K562 (cell line): Measurements from ENCODE around the gene FGG. TPM values are rescaled to one million over a fixed set of nuclear protein-coding genes. Genes with fewer than 3 reads are reported as not detected.

Source experiments
- ATAC-seq: fragments of 200-7000 bp; cut with Tn5 transposase; 3 replicates; pipeline ENCODE4 v1.9.1; 2020; ENCODE audit warnings: moderate library complexity
- BruUV-seq: library from RNA; stranded (reverse); fragments of 400-500 nt; replicated peaks from 2 replicates; lab custom pipeline; 2021; lab: Mats Ljungman, UMichigan
- CTCF ChIA-PET: fragments of 300-600 bp; formaldehyde crosslinking; extraction: SDS; loops from one replicate; lab custom pipeline; 2021; ENCODE audit warnings: low intra/inter-chr PET ratio; lab: Yijun Ruan, JAX
- POLR2A ChIA-PET: fragments of 300-600, 350-650 bp; sonication (Branson Sonifier 250); formaldehyde crosslinking; extraction: SDS; loops from one replicate; lab custom pipeline; 2021; ENCODE audit warnings: antibody characterized with exemption, inconsistent platforms; lab: Yijun Ruan, JAX
- DNase-seq, 4 experiments: peaks; one replicate each; pipeline versions ENCODE4 v3.0.0 to v3.0.0-alpha.2; 2011 to 2018; ENCODE audit warnings: low spot score in 3 of 4, mixed read lengths in 3 of 4; ENCODE audit errors: extremely low read depth in 1 of 4
- FAIRE-seq: peaks from 2 replicates; lab custom pipeline; 2011; peaks lifted over from hg19 to GRCh38; lab: Jason Lieb, UNC
- H2AFZ ChIP-seq: 2 replicates; pipeline ENCODE4 v1.6.0; 2011; ENCODE audit warnings: low read depth, low read length, control low read depth, inconsistent platforms
- H3K27ac ChIP-seq: fragments of 200-600 bp; 3 replicates; pipeline ENCODE4 v1.8.0; 2011; ENCODE audit warnings: low read depth, mild to moderate bottlenecking, control low read depth, inconsistent platforms, low read length, moderate library complexity, mixed read lengths; ENCODE audit errors: extremely low read depth
- H3K27me3 ChIP-seq, 2 experiments: fragments of 300-600 bp in 1 of 2; 2 replicates in 1 of 2; 3 replicates in 1 of 2; pipeline versions ENCODE4 v1.6.0 to v1.8.0; 2011; ENCODE audit warnings: inconsistent platforms in 2 of 2, low read length in 2 of 2, mild to moderate bottlenecking in 1 of 2, mixed read lengths in 1 of 2, moderate library complexity in 1 of 2; ENCODE audit not compliant: control insufficient read depth in 2 of 2, insufficient read depth in 2 of 2
- H3K36me3 ChIP-seq: fragments of 300-600 bp; 3 replicates; pipeline ENCODE4 v1.8.0; 2011; ENCODE audit warnings: mild to moderate bottlenecking, low read length, inconsistent platforms; ENCODE audit not compliant: control insufficient read depth, insufficient read depth
- H3K4me1 ChIP-seq, 2 experiments: fragments of 200-600 bp in 1 of 2; replicated peaks in 1 of 2; 2 replicates in 1 of 2; 3 replicates in 1 of 2; pipeline versions ENCODE4 v1.5.1 to v1.8.0; 2011; ENCODE audit warnings: inconsistent platforms in 2 of 2, low read length in 2 of 2, mild to moderate bottlenecking in 1 of 2, mixed read lengths in 1 of 2, moderate library complexity in 1 of 2; ENCODE audit not compliant: control insufficient read depth in 2 of 2, insufficient read depth in 2 of 2
- H3K4me2 ChIP-seq: 2 replicates; pipeline ENCODE4 v1.6.1; 2011; ENCODE audit warnings: low read length, control low read depth, inconsistent platforms, mixed read lengths; ENCODE audit not compliant: insufficient read depth
- H3K4me3 ChIP-seq: fragments of 200-600 bp; sonication (generic), shearing (Covaris generic); 2 replicates; pipeline ENCODE4 v1.5.1; 2016; ENCODE audit warnings: control low read depth, inconsistent platforms
- H3K79me2 ChIP-seq: fragments of 200-600 bp; 3 replicates; pipeline ENCODE4 v1.8.0; 2011; ENCODE audit warnings: low read length, inconsistent platforms; ENCODE audit not compliant: control insufficient read depth, insufficient read depth
- H3K9ac ChIP-seq, 2 experiments: 2 replicates each; pipeline versions ENCODE4 v1.6.0 to v1.6.1; 2011; ENCODE audit warnings: low read depth in 2 of 2, low read length in 2 of 2, control low read depth in 1 of 2, inconsistent platforms in 1 of 2, mild to moderate bottlenecking in 1 of 2, mixed read lengths in 1 of 2; ENCODE audit not compliant: insufficient read depth in 1 of 2
- H3K9me1 ChIP-seq: one replicate; pipeline ENCODE4 v1.6.0; 2011; ENCODE audit warnings: inconsistent platforms, mild to moderate bottlenecking, low read length, moderate library complexity; ENCODE audit not compliant: control insufficient read depth, insufficient read depth
- H3K9me3 ChIP-seq: replicated peaks from 2 replicates; pipeline ENCODE4 v1.5.1; 2011; ENCODE audit warnings: low read depth, low read length, inconsistent platforms; ENCODE audit not compliant: control insufficient read depth, insufficient read depth
- H4K20me1 ChIP-seq: replicated peaks from 2 replicates; pipeline ENCODE4 v1.6.1; 2011; ENCODE audit warnings: low read length, inconsistent platforms, mixed read lengths; ENCODE audit not compliant: control insufficient read depth, insufficient read depth
- EHMT2 ChIP-seq: fragments of 450-650 bp; IDR thresholded peaks from 2 replicates; pipeline ENCODE4 v1.6.1; 2018; ENCODE audit warnings: antibody characterized with exemption
- JUND ChIP-seq, 2 experiments: IDR thresholded peaks; 2 replicates in 1 of 2; 3 replicates in 1 of 2; pipeline ENCODE4 v1.6.1; 2011; ENCODE audit warnings: borderline replicate concordance in 2 of 2, low read depth in 2 of 2, low read length in 2 of 2, improper control_type of control experiment in 1 of 2, missing biosample characterization in 1 of 2, missing genetic modification characterization in 1 of 2, missing genetic modification reagents in 1 of 2
- MAX ChIP-seq: sonication (generic); formaldehyde crosslinking; IDR thresholded peaks from 2 replicates; pipeline ENCODE4 v1.9.0; 2022; ENCODE audit warnings: mild to moderate bottlenecking, missing genetic modification reagents
- MEF2A ChIP-seq: IDR thresholded peaks from 2 replicates; pipeline ENCODE4 v1.6.1; 2011; ENCODE audit warnings: low read depth, mild to moderate bottlenecking, low read length, moderate library complexity; ENCODE audit not compliant: control insufficient read depth
- POLR2H ChIP-seq: IDR thresholded peaks from 2 replicates; pipeline ENCODE4 v1.6.1; 2016; ENCODE audit warnings: missing genetic modification characterization, low read depth, mild to moderate bottlenecking, control low read depth, missing compliant biosample characterization, moderate library complexity
- YY1 ChIP-seq, 3 experiments: IDR thresholded peaks; 2 replicates each; pipeline ENCODE4 v1.6.1; 2011; ENCODE audit warnings: low read length in 2 of 3, mild to moderate bottlenecking in 2 of 3, moderate library complexity in 2 of 3, borderline replicate concordance in 1 of 3, control low read depth in 1 of 3, low read depth in 1 of 3; ENCODE audit not compliant: insufficient read depth in 3 of 3, insufficient replicate concordance in 2 of 3, control insufficient read depth in 1 of 3, insufficient read length in 1 of 3; ENCODE audit errors: extremely low read depth in 1 of 3
- ZBTB2 ChIP-seq: fragments of 450-650 bp; IDR thresholded peaks from 2 replicates; pipeline ENCODE4 v1.6.1; 2016; ENCODE audit warnings: antibody characterized with exemption
- ZNF408 ChIP-seq: fragments of 250-450 bp; sonication (Bioruptor Pico); IDR thresholded peaks from 2 replicates; pipeline ENCODE4 v1.4.0; 2020; ENCODE audit warnings: low read depth, mild to moderate bottlenecking, moderate library complexity
- ZNF668 ChIP-seq: fragments of 250-450 bp; sonication (Bioruptor Pico); IDR thresholded peaks from 2 replicates; pipeline ENCODE4 v1.8.0; 2022; ENCODE audit warnings: mild to moderate bottlenecking, inconsistent platforms
- WGBS: fragments of 100-300 bp; shearing (Covaris generic); methylation state at CpG from one replicate; pipeline ENCODE4 v1.1.6; 2016; ENCODE audit warnings: low coverage, mixed read lengths; ENCODE audit not compliant: insufficient coverage; ENCODE audit errors: missing lambda C conversion rate; 5-methylcytosine and 5-hydroxymethylcytosine counted together
- in situ Hi-C: fragments of 300-500 bp; cut with MboI; formaldehyde crosslinking; loops from 4 replicates; pipeline ENCODE4 v1.15.0; 2018; ENCODE audit warnings: inconsistent platforms, mixed read lengths
- intact Hi-C: fragments of 100-400 bp; cut with micrococcal nuclease; formaldehyde crosslinking; loops from 2 replicates; pipeline ENCODE4 v1.14.2; 2022
- polyA plus RNA-seq, 8 experiments: library from polyadenylated mRNA; depleted of rRNA in 4 of 8; stranded (reverse) in 5 of 8; unstranded in 3 of 8; fragments of >200 nt; fragmentation: Nextera tagmentation in 2 of 8; fragmentation: Illumina TruSeq in 1 of 8; extraction: Ambion mirVana in 2 of 8; extraction: Trizol in 1 of 8; gene quantifications; 2 replicates each; pipeline versions ENCODE4 v1.2.1 to v1.2.3, GENCODE V29; 2011 to 2014; ENCODE audit warnings: inconsistent platforms in 1 of 8, missing spikeins in 1 of 8
- total RNA-seq, 7 experiments: library from RNA; depleted of rRNA in 6 of 7; stranded (reverse); fragments of >200 nt in 6 of 7; fragmentation: Illumina TruSeq in 2 of 7; extraction: Trizol in 2 of 7; gene quantifications; 2 replicates each; pipeline versions ENCODE4 v1.2.1 to v1.2.3, GENCODE V29; 2011 to 2021; ENCODE audit warnings: low replicate concordance in 1 of 7
- TF ChIP-seq, protein P1 (sequence below), 2 experiments: fragments of 450-650 bp in 1 of 2; sonication (generic) in 1 of 2; formaldehyde crosslinking in 1 of 2; IDR thresholded peaks in 1 of 2; conservative IDR thresholded peaks in 1 of 2; 2 replicates each; pipeline versions ENCODE4 v1.6.1 to v1.8.1; 2016 to 2023; ENCODE audit warnings: mild to moderate bottlenecking in 2 of 2, moderate library complexity in 2 of 2, inconsistent platforms in 1 of 2, missing genetic modification reagents in 1 of 2
- TF ChIP-seq, protein P2 (sequence below): fragments of 250-450 bp; sonication (Bioruptor Pico); IDR thresholded peaks from 2 replicates; pipeline ENCODE4 v1.8.0; 2022; ENCODE audit warnings: moderate library complexity, mild to moderate bottlenecking, inconsistent platforms

FGG gene
- total and polyA plus RNA-seq, 9 of the 15 experiments (the other 6 are each of a cell fraction or from before 2014, with no cell fraction given), result 0.08 to 2.2 (median 0.33) TPM; not detected in 2

GRCh38 chr4:154559494-154560418, 52.7 kb downstream of the FGG start:
- BruUV-seq, result no TSS peak
- intact Hi-C loops, result loop anchor here (1.0 to 10.0 kb wide), 4 partner anchors 59 to 1395 kb away; partner anchors contain the start of gene CTSO
- H3K27ac ChIP-seq, result no peak overlapping the region
- peaks cover 0 to 4% of the 10 kb centered on the region in 2 experiments; a peak in 1 of 5 replicates for H3K4me1 ChIP-seq
- no peaks in the 10 kb centered on the region for H3K79me2 ChIP-seq
- in situ Hi-C loops, result no loop called here
- FAIRE-seq (peak; percentile 90), DNase-seq (peak; percentile 48 to 73 (median 50)), ATAC-seq (peak; percentile 99)
- H4K20me1 ChIP-seq, result no peaks in the 10 kb centered on the region
- H3K4me3 ChIP-seq, result no peak overlapping the region
- no peak overlapping the region for H3K9ac ChIP-seq
- no peak overlapping the region; the same call in 1 of the 2 replicates for H3K4me2 ChIP-seq
- no peaks in the 10 kb centered on the region for H3K36me3 ChIP-seq
- CTCF ChIA-PET, result interaction anchor here (0.6 to 1.7 kb wide), 5 partner anchors 59 to 64 kb away, joined by 3 to 10 read pairs (median 4); no protein-coding TSS in a partner anchor
- POLR2A ChIA-PET, result interaction anchor here (1.0 to 1.4 kb wide), 2 partner anchors 9 to 114 kb away, joined by 4 to 5 read pairs; no protein-coding TSS in a partner anchor
- WGBS, result 20% methylated on average over 9 of the region's 9 CpGs
- H2AFZ ChIP-seq, result peak overlapping the region; percentile 27; the same call in 1 of the 2 replicates
- H3K9me3 ChIP-seq, result no peaks in the 10 kb centered on the region
- H3K27me3 ChIP-seq, result no peaks in the 10 kb centered on the region; a peak in 1 of 5 replicates
- no peaks in the 10 kb centered on the region for H3K9me1 ChIP-seq
- TF ChIP-seq YY1 (IDR thresholded peaks at IDR 0.05; ENCODE audit: borderline replicate concordance in 1 of 3, control insufficient read depth in 1 of 3, extremely low read depth in 1 of 3, insufficient read depth in 3 of 3, insufficient read length in 1 of 3, insufficient replicate concordance in 2 of 3, low read depth in 1 of 3, low read length in 2 of 3) (peak in 1 of 3 experiments; percentile 28), ZNF668 (CRISPR knock-in tag) (no peak), ZNF408 (CRISPR knock-in tag) (no peak), EHMT2 (peak; percentile 62; the same call in 1 of the 2 replicates), ZBTB2 (no peak), POLR2H (tag) (no peak), JUND (IDR thresholded peaks at IDR 0.05; ENCODE audit: borderline replicate concordance, low read depth, low read length) (peak; percentile 70; the same call in 1 of the 2 replicates), JUND (tag; IDR thresholded peaks at IDR 0.05; ENCODE audit: borderline replicate concordance, low read depth, low read length) (peak; percentile 66; the same call in 2 of the 3 replicates), MAX (no peak), MEF2A (0 out of 2 replicates have a peak, but pooled peaks have one; percentile 23)
- TF ChIP-seq, protein P1, sequence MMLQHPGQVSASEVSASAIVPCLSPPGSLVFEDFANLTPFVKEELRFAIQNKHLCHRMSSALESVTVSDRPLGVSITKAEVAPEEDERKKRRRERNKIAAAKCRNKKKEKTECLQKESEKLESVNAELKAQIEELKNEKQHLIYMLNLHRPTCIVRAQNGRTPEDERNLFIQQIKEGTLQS (IDR thresholded peaks at IDR 0.05), result peak; percentile 70
- TF ChIP-seq, protein P1 (CRISPR knock-in tag; conservative IDR thresholded peaks at IDR 0.05), result no peak
- TF ChIP-seq, protein P2, sequence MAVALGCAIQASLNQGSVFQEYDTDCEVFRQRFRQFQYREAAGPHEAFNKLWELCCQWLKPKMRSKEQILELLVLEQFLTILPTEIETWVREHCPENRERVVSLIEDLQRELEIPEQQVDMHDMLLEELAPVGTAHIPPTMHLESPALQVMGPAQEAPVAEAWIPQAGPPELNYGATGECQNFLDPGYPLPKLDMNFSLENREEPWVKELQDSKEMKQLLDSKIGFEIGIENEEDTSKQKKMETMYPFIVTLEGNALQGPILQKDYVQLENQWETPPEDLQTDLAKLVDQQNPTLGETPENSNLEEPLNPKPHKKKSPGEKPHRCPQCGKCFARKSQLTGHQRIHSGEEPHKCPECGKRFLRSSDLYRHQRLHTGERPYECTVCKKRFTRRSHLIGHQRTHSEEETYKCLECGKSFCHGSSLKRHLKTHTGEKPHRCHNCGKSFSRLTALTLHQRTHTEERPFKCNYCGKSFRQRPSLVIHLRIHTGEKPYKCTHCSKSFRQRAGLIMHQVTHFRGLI (CRISPR knock-in tag), result no peak
